ENCODE measurements around the gene TIGAR.

TIGAR gene

DNA sequence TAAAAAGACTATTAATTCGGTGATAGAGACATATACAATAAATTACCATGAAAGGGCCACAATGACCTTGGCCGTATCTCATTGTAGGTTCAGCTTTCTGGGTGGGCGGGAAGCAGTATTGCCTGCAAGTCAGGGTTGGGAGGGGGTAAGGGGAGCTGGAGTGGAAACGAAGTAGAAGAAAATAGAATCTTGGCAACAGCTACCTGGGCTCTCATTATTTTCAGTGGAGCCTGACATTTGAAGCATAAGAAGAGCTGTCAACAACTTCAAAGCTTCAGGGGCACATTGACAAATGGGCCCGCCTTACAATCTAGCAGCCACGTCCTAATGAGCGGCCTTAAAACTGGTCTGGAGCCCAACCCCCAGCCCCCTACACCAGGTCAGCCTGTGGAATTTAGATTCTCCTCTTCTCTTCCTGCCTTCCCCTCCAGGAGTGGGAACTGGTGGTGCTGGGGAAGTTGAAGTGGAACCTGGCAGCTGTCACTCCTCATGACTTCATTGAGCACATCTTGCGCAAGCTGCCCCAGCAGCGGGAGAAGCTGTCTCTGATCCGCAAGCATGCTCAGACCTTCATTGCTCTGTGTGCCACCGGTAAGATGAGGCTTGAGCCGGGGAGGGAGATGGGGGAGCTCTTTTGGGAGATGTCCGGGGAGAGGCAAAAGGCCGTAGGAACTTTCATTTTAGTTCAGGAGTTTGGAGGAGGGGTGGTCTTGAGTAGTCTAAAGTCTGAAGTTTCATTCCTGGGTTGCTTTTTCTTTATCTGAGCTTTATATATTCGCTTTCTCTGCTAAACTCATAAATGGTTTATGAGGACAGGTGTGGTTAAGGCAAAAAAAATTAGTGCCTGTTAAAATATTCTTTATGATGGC is 42.5 kb upstream of the TIGAR start:
- no peaks in the 10 kb centered on the region for H3K9me3 ChIP-seq (ENCODE audit: low read length)
- no peak overlapping the region for H2AFZ ChIP-seq (ENCODE audit: low read depth, low read length)
- H3K36me3 ChIP-seq (ENCODE audit: insufficient read depth, low read length), result peaks cover 62% of the 10 kb centered on the region
- no peaks in the 10 kb centered on the region for H3K27me3 ChIP-seq (ENCODE audit: insufficient read depth, low read length)
- no peak overlapping the region for H3K4me3 ChIP-seq (ENCODE audit: low read length)
- peaks cover 51% of the 10 kb centered on the region for H3K4me1 ChIP-seq (ENCODE audit: insufficient read depth, low read length)

DNA sequence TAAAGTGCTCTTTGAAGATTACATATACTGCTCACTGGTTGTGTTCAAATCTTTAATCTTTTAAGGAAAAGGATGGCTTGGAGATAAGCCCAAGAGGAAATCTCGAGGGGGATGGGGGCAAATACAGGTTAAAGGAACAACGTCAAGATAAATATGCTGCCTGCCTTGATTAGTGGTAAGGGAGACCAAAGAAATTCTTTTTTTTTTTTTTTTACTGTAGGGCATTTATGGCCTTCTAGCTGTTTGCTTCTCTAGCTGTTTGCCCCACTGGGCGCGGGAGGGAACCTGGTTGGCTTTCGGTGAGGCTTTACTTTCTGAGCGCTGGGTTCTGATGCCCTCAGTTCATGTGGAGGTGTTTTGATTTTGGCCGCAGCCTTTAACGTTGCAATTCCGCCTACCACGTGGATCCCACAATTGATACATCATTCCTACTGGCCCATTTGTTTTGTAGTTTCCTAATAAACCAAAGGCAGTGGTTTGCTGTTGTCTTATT is 41.8 kb upstream of the TIGAR start:
- Histone ChIP-seq H3K9me3 (ENCODE audit: low read length) (no peaks in the 10 kb centered on the region), H3K4me3 (ENCODE audit: low read length) (no peak overlapping the region), H3K36me3 (ENCODE audit: insufficient read depth, low read length) (peaks cover 69% of the 10 kb centered on the region), H3K27me3 (ENCODE audit: insufficient read depth, low read length) (no peaks in the 10 kb centered on the region), H2AFZ (ENCODE audit: low read depth, low read length) (no peak overlapping the region), H3K4me1 (ENCODE audit: insufficient read depth, low read length) (peaks cover 48% of the 10 kb centered on the region)

DNA sequence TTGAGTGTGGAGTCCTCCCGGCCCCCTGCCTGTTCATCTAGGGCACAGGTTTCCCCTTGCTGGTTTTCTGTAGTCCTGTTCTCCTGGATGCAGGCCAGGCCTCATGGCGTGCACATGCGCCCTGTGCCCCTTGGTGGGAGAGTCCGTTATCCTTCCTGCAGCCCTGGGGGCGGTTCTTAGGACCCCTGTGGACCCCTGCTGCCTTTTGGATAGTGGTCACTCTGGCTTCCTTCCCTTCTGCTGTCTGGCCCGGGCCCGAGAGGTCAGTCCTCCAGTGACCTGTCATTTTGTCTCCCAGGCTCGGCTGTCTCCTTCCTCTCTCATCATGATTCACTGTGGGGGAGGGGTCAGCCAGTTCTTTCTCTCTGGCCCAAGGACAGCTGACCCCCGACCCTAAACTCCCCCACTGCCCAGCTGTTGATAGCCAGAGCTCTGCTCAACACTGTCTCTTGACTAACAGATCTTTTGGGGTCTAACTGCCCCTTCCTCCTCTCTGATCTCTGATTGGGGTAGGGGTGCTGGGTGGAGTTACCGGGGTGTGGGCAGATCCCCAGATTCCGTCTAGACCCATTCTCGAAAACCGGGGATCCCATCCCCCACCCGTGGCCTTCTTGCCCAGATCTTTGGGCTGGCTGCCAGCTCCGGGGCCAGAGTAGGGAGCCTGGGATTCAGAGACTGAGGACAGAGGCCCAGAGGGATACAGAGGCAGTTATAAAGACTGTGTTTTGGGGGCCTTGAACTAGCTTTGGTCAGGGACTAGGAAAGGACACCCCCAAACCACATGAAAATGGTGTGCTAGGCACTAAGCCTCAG is 40.5 kb upstream of the TIGAR start:
- Histone ChIP-seq H3K27me3 (ENCODE audit: insufficient read depth, low read length) (no peaks in the 10 kb centered on the region), H3K4me1 (ENCODE audit: insufficient read depth, low read length) (peaks cover 47% of the 10 kb centered on the region), H3K4me3 (ENCODE audit: low read length) (no peak overlapping the region), H3K9me3 (ENCODE audit: low read length) (no peaks in the 10 kb centered on the region), H2AFZ (ENCODE audit: low read depth, low read length) (no peak overlapping the region), H3K36me3 (ENCODE audit: insufficient read depth, low read length) (peaks cover 79% of the 10 kb centered on the region)

DNA sequence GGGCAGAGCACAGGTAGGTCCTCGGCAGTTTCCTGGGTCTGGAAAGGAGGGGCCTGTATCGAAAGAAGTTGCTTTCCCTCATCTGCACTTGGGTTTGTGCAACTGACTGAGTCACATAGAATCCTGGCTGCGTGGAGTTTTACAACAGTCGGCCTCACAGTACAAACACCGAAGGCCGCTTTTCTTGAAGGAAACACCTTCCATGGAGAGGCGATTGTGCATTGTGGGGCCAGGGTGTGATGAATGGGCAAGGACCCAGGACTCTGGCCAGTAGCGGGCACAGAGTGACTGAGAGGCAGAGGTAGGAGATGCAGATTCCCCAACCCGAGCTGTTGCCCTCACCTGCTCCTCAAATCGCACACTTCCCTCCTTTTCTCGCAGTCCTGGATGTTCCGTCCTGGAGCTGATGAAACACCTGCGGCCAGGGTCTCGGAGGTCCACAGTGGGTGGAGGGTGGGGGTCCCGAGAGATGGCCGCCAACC is 39.8 kb upstream of the TIGAR start:
- no peak overlapping the region for H3K4me3 ChIP-seq (ENCODE audit: low read length)
- H3K4me1 ChIP-seq (ENCODE audit: insufficient read depth, low read length), result peaks cover 41% of the 10 kb centered on the region
- no peaks in the 10 kb centered on the region for H3K27me3 ChIP-seq (ENCODE audit: insufficient read depth, low read length)
- H3K36me3 ChIP-seq (ENCODE audit: insufficient read depth, low read length), result peaks cover 84% of the 10 kb centered on the region
- H2AFZ ChIP-seq (ENCODE audit: low read depth, low read length), result no peak overlapping the region
- H3K9me3 ChIP-seq (ENCODE audit: low read length), result no peaks in the 10 kb centered on the region

DNA sequence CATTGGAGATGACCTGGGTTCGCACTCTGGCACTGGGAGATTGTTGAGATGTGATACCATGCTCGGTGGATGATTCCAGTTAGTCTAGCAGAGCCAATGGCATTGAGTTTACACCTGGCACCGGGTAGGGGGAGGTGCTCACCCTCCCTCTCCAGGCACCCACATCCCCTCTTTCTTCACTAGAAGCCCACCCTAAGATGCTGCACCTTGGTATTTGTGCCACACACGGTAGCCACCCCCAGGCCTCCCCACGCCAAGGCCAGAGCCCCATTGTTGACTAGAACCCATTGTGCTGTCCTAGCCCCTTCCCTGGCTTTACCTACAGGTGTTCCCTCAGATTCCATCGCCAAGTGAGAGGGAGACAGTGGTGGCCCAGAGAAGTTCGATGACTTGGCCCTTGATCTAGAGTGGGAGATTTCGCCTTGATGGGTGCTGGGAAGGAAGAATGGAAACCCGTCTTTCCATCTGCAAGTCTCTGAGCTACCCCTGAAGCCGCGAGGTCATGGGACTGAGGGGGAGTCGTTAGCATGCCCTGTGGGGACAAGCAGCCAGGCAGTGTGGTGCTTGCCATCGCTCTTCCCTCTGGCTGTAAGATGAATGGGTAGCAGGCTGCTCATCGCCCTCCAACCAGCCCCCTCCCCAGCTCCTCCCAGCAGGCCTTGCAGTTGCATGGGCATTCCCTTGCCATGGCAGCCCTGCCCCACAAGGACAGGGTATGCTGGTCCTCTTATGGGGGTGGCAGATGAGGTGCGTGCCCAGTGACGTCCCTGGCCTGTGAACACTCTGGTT is 38.7 kb upstream of the TIGAR start:
- peaks cover 82% of the 10 kb centered on the region for H3K36me3 ChIP-seq (ENCODE audit: insufficient read depth, low read length)
- peaks cover 33% of the 10 kb centered on the region for H3K4me1 ChIP-seq (ENCODE audit: insufficient read depth, low read length)
- no peaks in the 10 kb centered on the region for H3K27me3 ChIP-seq (ENCODE audit: insufficient read depth, low read length)
- H2AFZ ChIP-seq (ENCODE audit: low read depth, low read length), result no peak overlapping the region
- H3K9me3 ChIP-seq (ENCODE audit: low read length), result no peaks in the 10 kb centered on the region
- no peak overlapping the region for H3K4me3 ChIP-seq (ENCODE audit: low read length)

DNA sequence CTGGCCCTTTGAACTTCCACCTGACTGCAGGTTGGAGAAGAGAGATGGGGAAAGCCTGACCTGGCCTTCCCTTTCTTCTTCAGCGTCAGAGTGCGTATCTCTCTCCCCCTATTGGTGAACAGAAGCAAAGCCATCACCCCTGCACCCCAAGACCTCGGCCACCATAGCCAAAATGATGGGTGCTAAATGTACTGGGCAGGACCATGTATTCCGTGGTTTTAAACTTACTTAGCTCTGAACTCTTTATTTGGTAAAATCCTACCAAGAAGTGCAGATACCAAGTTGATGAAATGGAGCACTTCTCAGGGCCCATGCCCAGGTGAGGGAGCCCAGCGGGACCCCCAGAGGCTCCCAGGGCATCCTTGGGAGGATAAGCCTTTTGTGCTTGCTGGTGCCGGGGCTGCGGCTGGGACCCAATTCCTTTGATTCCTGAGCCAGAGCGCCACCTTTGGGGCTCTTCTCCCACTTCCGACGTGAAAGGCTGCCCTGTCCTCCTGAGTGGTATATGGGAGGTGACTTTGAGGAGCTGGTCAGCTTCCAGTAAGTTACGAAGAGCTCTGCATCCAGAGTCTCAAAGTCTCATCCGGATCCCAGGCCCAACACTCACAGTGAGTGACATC is 38.0 kb upstream of the TIGAR start:
- H3K9me3 ChIP-seq (ENCODE audit: low read length), result no peaks in the 10 kb centered on the region
- H3K27me3 ChIP-seq (ENCODE audit: insufficient read depth, low read length), result no peaks in the 10 kb centered on the region
- no peak overlapping the region for H2AFZ ChIP-seq (ENCODE audit: low read depth, low read length)
- no peak overlapping the region for H3K4me3 ChIP-seq (ENCODE audit: low read length)
- H3K4me1 ChIP-seq (ENCODE audit: insufficient read depth, low read length), result peaks cover 26% of the 10 kb centered on the region
- peaks cover 82% of the 10 kb centered on the region for H3K36me3 ChIP-seq (ENCODE audit: insufficient read depth, low read length)

DNA sequence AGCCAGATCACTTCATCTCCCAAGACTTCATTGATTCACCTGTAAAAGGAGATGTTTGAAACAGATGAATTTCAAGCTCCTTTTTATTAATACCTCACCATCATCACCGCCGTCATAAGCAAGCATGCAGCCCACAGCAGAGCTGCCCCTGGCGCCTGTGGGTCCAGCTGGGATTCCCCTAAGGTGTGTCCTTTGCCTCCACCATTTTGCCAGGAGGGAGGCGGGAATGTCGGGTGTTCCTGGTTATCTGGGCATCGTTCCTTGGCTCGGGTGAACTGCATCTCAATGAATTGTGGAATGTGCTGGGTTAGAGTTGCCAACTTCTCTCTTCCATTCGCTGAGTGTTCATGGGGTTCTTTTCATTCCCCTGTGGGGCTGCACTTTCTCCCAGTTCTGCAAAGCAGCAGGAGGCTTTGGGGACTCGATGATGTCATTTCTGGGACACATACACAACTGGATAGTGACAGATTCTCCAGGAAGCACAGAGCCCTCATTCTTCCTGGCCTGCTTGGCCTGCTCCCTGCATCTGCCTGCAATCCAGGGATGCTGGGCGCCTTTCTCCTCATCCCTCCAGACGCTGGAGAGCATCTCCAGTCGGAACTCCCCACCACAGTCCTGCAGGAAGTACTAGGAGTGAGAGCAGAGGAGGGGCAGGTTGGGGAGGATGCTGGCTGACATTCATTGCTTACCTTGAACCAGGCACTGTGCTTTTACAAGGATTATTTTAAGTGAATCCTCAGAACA is 37.3 kb upstream of the TIGAR start:
- Histone ChIP-seq H3K4me1 (ENCODE audit: insufficient read depth, low read length) (peaks cover 27% of the 10 kb centered on the region), H3K9me3 (ENCODE audit: low read length) (no peaks in the 10 kb centered on the region), H3K27me3 (ENCODE audit: insufficient read depth, low read length) (no peaks in the 10 kb centered on the region), H3K36me3 (ENCODE audit: insufficient read depth, low read length) (peaks cover 80% of the 10 kb centered on the region), H2AFZ (ENCODE audit: low read depth, low read length) (no peak overlapping the region), H3K4me3 (ENCODE audit: low read length) (no peak overlapping the region)

DNA sequence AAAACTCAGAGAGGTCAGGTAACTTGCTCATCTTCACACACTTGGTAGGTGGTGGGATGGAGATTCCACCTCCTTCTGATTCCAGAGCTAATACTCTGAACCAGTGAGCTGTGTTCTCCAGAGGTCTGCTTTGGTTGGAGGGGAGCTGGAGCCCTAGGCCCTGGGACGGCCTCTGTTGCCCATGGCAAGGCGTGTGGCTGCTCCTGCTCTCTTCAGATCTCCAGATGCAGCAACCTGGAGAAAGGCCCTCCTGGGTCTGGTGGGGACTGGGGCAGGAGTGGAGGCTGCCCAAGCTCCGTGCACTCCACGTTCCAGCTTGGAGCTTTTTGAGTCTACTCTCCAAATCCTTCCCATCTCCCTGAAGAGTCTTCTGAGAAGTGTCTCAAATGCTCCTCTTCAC is 36.7 kb upstream of the TIGAR start:
- H3K4me1 ChIP-seq (ENCODE audit: insufficient read depth, low read length), result peaks cover 29% of the 10 kb centered on the region
- H3K9me3 ChIP-seq (ENCODE audit: low read length), result no peaks in the 10 kb centered on the region
- H3K27me3 ChIP-seq (ENCODE audit: insufficient read depth, low read length), result no peaks in the 10 kb centered on the region
- H3K36me3 ChIP-seq (ENCODE audit: insufficient read depth, low read length), result peaks cover 81% of the 10 kb centered on the region
- no peak overlapping the region for H3K4me3 ChIP-seq (ENCODE audit: low read length)
- no peak overlapping the region for H2AFZ ChIP-seq (ENCODE audit: low read depth, low read length)

DNA sequence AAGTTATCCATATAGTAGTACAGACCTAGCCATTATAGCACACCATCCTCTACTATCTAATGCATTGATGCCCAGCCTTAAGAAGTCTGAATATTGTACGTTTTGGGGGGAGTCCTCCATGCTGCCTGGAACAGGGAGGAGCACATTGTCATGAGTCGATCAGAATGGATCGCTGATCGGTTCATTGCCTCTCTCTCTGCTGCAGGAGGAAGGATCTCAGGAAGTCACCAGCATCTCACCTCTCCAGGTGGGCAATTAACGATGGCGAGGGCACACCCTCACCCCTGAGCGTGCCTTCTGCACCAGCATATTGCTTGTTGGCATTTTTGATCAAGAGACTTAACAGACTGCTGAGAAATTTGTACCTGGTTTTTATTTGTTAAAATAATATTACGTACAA is 35.9 kb upstream of the TIGAR start:
- Histone ChIP-seq H3K27me3 (ENCODE audit: insufficient read depth, low read length) (no peaks in the 10 kb centered on the region), H2AFZ (ENCODE audit: low read depth, low read length) (no peak overlapping the region), H3K36me3 (ENCODE audit: insufficient read depth, low read length) (peaks cover 81% of the 10 kb centered on the region), H3K4me3 (ENCODE audit: low read length) (no peak overlapping the region), H3K9me3 (ENCODE audit: low read length) (no peaks in the 10 kb centered on the region), H3K4me1 (ENCODE audit: insufficient read depth, low read length) (peaks cover 25% of the 10 kb centered on the region)

DNA sequence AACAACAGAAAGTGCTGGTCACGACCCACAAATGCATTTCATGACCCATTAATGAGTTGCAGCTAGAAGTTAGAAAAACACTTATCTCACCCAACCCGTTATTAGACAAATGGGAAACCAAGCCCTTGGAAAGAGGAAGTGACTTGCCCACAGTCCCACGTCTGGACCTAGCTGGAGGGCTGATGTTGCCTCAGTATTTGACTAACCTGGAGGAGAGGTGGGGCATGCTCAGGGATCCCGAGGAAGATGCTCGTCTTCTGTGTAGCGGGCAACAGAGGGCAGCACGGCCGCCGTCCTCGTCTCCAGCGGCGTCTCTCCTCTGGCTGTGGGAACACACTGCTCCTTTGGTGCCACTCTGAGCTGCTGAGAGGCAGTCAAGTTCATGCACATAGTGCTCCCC is 34.8 kb upstream of the TIGAR start:
- H3K36me3 ChIP-seq (ENCODE audit: insufficient read depth, low read length), result peaks cover 87% of the 10 kb centered on the region

DNA sequence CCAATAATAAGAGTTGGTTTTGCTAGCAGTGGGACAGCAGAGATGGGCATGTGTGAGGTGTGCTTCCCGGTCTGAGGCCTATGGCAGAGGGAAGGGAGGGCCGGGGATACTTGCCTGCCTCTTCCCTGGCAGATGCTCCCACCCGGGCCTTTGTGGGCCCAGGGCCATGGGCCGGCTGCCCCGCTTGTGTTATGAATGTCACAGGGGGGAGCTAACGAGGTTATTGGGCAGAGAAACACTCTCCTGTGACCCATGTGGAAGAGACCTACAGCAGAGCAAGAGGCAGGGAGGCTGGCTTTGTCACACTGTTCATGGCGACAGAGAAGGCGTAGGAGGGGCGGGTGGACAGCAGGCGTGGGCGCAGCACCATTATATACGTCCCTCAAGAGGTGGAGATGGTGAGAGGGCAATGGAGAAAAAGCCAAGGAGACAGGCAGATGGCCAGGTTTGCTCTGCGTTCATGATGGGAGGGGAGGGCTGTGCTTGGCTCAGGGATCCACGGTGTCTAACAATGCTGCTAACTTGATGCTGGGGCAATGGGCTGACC is 34.2 kb upstream of the TIGAR start:
- no peak overlapping the region for H2AFZ ChIP-seq (ENCODE audit: low read depth, low read length)
- H3K9me3 ChIP-seq (ENCODE audit: low read length), result no peaks in the 10 kb centered on the region
- H3K27me3 ChIP-seq (ENCODE audit: insufficient read depth, low read length), result no peaks in the 10 kb centered on the region
- H3K4me1 ChIP-seq (ENCODE audit: insufficient read depth, low read length), result peaks cover 17% of the 10 kb centered on the region
- H3K4me3 ChIP-seq (ENCODE audit: low read length), result no peak overlapping the region
- peaks cover 87% of the 10 kb centered on the region for H3K36me3 ChIP-seq (ENCODE audit: insufficient read depth, low read length)

More for the DNA sequence above, 34.8 kb upstream of the TIGAR start:
- Histone ChIP-seq H3K9me3 (ENCODE audit: low read length) (no peaks in the 10 kb centered on the region), H3K27me3 (ENCODE audit: insufficient read depth, low read length) (no peaks in the 10 kb centered on the region), H2AFZ (ENCODE audit: low read depth, low read length) (no peak overlapping the region), H3K4me1 (ENCODE audit: insufficient read depth, low read length) (peaks cover 17% of the 10 kb centered on the region), H3K4me3 (ENCODE audit: low read length) (no peak overlapping the region)
